ENCODE data around the gene MAGI1.
"Not testable (repeated sequence)": the region's sequence is repeated elsewhere in the genome, so short reads cannot be mapped to it uniquely, and the experiment has no call there.

Gene MAGI1

GRCh38 chr3:65864357-65864904, 174.3 kb downstream of the MAGI1 start:
- no peak for DNase-seq

DNA sequence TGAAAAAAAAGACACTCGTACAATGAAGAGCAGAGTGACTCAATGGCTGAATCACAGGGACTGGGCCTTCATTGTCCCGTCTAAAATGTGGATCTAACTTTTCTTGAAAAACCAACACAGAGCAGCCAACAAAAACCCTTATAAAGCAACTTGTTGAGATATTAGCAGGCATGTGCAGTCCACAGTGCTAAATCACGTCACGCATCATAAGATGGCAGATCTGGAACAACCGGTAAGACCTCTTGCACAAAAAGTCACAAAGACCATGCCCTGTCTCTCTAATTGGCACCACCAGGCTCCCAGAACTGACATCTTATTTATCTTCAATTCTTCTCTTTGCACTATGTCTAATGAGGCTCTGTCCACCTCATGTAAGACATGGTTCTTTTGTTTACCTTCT, 177.0 kb downstream of the MAGI1 start:
- no peak for DNase-seq

DNA sequence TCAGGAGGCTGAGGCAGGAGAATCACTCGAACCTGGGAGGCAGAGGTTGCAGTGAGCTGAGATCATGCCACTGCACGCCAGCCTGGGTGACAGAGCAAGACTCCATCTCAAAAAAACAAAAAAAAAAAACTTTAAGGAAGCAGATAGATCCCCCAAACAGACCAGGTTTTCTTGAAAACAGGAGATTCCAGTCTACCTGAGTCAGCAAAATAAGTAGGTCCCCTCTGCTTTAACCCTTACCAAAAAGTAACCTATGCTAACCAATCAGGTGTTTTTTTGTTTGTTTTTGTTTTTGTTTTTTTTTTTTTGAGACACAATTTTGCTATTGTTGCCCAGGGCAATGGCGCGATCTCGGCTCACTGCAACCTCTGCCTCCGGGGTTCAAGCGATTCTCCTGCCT, 179.1 kb downstream of the MAGI1 start:
- DNase-seq: not testable (repeated sequence)

DNA sequence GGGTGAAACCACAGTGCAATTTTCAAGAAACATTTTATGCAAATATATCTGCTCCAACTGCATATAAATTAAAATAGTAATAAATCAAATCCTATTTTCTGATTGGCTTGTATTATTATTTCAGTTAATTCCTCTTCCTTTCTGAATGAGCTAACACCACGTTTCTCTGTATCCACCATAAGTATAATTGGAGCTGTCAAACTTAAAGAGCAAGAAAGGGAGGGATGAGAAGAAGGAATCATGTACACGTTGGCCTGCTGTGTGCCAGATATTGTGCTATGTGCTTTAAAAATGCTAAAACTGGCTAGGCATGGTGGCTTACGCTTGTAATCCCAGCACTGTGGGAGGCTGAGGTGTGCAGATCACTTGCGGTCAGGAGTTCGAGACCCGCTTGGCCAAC, 180.0 kb downstream of the MAGI1 start:
- DNase-seq: no peak

DNA sequence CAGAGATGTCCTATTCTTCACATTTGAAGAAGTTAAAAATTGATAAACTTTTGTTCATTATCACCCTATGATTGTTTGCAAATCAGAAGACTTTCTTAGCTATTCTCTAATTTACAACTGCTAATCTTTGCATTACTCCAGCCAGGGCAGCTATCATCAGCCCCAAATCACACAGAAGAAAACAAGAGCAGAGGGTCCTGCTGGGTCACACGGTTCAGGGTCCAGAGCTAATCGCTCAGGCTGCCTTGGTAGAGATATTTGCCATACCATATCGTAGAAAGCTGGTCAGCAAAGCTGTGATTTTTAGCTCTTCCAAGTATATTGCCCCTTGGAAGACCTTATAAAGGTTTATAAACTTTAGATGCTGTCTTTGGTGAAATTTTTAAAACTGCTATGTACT, 181.4 kb downstream of the MAGI1 start:
- no peak for DNase-seq

DNA sequence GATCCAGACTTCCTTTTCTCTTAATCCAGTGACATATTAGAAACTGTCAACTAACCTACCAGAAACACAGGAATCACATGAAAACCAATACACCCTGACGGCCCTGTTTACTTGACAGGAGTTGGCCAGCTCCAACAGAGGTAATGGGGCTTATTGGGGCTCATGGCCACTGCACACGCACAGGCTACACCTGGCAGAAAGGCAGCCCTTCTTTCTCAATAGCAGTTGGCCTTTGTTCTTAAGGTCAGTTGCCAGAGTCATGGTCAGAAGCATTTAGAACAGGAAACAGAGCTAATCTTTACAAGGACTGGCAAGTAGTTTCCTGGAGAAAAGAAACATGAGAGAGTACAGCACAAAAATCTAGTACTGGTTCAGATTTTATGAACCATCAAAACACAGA, 181.8 kb downstream of the MAGI1 start:
- DNase-seq: no peak

DNA sequence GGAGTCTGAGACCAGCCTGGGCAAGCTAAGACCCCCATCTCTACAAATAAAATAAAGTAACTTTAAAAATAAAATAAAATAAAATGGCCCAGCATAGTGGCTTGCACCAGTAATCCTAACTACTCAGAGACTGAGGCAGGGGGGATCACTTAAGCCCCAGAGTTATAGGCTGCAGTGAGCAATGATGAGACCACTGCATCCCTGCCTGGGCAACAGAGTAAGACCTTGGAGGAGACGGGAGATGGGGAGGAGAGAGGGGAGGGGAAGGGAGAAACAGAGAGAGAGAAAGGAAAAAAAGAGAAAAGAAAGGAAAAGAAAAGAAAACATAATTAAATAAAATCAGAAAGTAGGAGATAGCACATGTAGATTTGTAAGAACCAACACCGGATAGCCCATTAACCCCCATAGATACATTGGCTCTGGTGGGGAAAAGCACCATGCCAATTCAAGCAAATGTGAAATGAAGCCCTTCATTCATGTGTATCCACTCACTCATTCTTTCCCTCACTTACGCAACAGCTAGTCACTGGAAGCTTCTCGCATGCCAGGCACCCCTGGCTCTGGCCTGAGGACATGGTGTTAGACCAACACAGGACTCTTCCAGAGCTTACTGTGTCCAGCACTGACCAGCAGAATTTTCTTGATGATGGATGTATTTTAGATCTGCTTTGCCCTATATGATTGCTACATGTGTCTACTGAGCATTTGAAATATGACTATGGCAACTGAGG, 183.2 kb downstream of the MAGI1 start:
- DNase-seq: no peak

- no peak for DNase-seq
These were observed 184.0 kb downstream of the MAGI1 start for GRCh38 chr3:65854606-65855304.

DNA sequence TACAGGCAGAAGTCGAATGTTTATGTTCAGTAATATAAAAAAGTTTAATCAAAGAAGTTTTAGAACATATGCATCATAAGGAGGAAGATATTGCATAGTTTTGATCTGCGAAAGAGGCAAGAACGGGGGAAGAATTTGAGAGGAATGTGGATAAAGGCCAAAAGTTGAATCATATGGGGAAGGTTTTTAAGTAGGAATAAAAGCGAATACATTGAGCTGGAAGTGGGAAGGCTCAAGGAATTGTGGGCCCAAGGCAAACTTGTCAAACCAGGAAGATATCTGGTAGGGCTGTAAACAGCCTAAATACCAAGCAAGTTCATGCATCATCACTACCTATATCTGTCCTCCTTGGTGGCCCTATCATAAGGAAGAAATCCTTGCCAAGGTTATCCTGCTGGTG, 186.9 kb downstream of the MAGI1 start:
- no peak for DNase-seq

DNA sequence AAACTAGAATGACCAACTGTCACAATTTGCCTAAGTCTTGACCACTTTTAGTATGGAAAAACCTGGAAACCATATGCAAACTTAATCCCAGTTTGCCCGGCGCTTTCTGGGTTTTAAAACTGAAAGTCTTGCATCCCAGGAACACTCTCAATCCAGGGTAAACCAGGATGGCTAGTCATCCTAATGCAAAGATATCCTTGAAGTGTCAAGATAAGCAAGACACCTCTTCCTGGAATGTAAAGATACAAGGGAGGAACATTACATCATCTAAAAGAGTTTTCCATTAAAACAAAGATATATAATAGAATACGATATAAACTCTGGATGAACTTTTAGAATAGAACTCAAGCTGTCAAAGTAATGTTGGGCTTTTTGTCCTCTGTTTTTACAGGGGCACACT, 188.5 kb downstream of the MAGI1 start:
- no peak for DNase-seq

DNA sequence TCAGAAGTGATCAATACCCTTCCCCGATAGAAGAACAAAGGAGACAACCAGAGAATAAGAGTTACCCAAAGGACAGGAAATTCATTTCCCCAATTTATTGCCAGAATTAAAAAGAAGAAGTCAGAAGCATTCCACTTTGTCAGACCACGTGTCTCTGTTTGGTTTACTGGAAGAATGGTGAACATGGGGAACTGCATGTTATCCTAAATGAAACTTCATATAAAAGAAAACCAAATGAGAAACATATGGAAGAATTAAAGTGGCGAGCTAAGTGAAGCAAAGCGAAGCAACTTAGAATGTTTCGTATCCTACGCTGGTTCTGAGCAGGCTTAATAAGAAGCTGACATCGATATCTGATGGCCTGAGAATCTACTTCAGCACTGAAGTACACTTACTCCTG, 190.7 kb downstream of the MAGI1 start:
- DNase-seq: no peak

DNA sequence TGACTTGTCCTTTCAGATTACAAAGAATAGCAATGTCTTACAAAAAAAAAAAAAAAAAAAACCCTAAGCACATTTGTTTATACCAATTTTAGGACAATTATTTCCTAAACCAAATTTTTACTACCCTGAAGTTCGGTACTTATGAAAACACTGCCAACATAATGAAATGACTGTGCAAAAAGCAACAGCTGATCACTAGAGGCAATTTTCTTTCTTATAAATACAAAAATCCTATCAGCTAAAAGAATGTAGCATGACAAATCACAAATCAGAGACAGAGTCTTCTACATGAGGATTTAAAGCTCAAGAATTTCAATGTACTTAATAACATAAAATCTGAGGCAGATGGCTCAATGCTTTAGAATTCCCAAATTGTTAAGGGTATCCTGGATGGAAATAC, 191.8 kb downstream of the MAGI1 start:
- no peak for DNase-seq

DNA sequence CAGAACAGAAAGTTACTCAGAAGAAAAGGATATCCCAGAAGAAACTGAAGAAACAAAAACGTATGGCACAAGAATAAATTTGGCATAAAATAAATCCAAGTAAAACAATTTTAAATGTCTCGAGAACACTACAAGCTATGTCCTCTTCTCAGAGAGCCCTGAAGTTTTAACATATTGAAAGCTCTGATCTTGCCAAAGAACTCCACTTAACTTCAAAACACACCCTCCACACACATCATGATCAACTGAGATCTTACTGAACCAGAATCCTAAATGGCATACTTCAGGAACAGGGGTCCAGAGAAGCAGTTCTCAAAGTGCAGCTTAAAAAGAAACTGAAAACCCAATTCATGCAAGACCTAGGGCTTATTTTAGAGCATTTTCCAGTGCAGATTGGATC, 194.3 kb downstream of the MAGI1 start:
- no peak for DNase-seq

DNA sequence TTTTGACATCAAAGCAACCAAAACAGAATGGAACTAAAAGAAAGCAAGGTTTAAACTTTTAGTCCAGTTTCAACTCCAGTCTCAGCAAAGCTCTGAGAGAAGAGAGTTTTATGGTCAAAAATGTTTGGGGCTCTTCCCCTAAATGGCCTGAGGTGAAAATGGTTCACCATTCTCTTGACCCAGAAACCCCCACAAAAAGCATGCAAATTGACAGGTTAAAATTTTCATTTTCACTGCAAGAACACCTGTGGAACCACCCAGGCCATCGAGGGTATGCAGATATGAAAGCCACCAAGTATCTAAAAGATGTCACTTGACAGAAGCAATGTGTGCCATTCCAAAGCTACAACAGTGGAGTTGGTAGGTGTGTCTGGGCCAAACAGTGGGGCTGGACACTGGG, 195.0 kb downstream of the MAGI1 start:
- no peak for DNase-seq

GRCh38 chr3:65837604-65838003, 201.1 kb downstream of the MAGI1 start:
- no peak for DNase-seq

- no peak for DNase-seq
These were observed 202.7 kb downstream of the MAGI1 start for GRCh38 chr3:65836047-65836446.

DNA sequence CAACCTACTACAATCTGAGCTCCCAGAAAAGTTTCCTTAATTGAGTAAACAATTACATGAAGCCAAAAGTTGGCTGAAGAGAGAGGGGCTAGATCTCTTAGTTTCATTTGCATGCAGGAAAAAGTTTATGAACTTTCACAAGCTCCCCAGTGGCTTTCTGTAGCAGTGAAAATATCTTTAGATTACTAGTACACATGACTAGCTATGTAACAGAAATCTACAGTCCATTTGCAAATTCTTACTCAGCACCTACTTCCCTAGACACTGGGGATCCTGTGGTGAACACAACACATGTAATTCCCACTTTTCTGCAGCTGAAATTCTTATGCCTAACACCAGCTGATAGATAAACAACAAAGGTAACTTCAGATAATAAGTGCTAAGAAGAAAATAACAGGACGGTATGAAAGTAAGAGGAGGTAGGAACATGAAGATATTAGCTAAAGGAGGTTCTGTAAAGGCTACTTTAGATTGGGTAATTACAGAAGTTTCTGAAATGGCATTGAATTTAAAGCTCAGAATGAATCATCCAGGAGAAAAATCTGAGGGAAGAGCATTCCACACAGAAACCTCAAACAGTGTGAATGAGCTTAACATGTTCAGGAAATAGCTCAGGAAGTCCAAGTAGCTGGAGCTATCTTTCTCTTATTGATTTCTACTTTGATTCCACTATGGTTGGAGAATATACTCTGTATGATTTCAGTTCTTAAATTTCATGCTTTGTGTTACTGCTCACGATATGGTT, 204.8 kb downstream of the MAGI1 start:
- DNase-seq: no peak

DNA sequence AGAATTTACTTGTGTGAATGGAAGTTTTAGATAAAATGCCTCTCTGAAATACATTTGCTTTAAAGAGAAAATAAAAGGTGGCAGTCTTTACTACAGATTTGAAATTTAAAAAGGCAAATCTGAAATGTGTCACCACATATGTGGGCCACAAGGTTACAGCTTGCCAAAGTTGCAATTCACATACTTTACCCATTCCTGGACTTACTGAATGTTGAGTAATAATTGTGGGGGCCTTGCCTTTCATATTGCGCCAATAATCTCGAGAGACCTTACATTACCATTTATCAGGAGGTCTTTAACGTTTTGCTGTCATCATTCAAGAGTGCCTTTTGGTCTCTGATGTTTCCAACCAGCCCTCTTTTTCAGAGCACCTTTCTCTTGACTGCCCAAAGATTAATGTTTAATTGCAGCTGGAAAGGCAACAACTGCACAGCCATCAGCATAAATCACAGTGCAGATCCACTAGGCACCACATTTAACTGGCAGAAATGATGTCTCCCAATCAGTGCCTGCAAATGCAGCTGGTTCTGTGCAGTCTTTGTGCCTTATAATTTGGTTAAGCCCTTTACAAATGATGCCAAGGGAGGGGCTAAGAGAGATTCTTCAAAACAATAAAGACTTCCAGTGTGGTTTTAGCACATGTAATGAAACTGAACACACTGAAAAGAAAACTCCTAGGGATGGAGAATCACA, 206.8 kb downstream of the MAGI1 start:
- no peak for DNase-seq

- no peak for DNase-seq
These were observed 207.6 kb downstream of the MAGI1 start for GRCh38 chr3:65830948-65831732.

GRCh38 chr3:65829228-65829627, 209.5 kb downstream of the MAGI1 start:
- DNase-seq: no peak

- no peak for DNase-seq
These were observed 210.0 kb downstream of the MAGI1 start for GRCh38 chr3:65828706-65829105.

DNA sequence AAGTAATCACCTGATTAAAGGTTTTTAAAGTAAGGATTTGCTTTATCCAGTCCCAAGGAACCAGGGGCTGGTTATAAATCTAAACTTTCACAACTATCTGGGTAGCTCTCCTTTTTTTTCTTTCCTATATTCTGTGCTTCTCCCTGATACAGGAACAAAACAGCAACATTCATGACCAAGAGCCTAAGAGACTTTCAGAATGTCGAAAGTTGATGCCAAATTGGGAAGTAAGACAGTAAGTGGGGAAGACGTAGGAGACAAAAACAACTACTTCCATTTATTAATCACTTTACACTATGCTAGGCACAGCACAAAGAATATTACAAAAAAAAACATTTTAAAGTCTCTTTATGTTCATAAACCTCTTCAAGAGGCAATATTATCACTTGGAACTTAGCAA, 211.6 kb downstream of the MAGI1 start:
- no peak for DNase-seq

Measured in NCI-H187 treated with DMSO at 0.1 percent for 48 hours (cell line).